ENCODE results near the gene MZF1. TPM values are rescaled to one million over a fixed set of nuclear protein-coding genes. Genes with fewer than 3 reads are reported as not detected.

Gene MZF1
- total and polyA plus RNA-seq, 9 of the 15 experiments (the other 6 are each of a cell fraction or from before 2014, with no cell fraction given) = 0.31 to 29.3 (median 11.5) TPM

DNA sequence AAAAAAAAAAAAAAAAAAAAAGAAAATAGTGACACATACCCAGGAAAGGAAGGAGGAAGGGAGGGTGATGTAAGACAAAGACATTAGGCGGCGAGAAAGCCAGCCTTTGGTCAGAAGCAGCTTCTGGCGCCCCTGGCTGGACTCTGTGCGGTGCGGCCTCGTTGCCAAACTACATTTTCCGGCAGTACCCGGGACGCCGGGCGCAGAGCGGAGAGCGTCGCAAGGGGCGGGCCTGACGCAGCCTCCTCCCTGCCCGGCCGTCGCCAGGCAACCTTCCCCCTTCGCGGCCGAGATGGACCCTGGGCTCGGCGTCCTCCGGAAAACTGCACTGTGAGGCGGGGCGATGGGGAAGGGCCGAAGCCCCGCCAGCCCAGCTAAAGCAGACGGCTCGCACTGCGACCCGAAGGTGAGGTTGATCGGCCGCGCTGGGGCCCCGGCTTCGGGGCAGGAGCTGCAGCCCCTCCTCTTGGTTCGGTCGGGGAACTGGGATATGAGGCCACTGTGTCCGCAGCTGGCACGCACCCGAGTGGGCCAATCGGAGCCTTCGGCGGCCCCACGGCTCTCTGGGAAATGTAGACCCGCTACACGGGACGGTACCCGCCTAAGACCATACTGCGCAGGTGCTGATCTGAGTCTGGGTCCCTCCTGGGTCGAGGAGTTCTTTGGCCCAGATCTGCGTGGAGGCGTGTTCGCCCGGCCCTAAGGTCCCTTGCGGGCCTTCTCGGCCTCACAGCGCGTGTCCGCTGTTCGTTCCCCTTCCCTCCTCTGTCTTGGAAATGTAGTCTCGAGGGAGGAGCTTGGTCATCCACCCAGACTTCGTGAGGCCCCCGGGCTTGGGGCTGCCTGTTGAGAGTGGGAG is 2.3 kb upstream of the MZF1 start (continued):
- TF ChIP-seq, protein P1, sequence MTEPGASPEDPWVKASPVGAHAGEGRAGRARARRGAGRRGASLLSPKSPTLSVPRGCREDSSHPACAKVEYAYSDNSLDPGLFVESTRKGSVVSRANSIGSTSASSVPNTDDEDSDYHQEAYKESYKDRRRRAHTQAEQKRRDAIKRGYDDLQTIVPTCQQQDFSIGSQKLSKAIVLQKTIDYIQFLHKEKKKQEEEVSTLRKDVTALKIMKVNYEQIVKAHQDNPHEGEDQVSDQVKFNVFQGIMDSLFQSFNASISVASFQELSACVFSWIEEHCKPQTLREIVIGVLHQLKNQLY (CRISPR knock-in tag; conservative IDR thresholded peaks at IDR 0.05) = 0 out of 4 replicates have a peak, but pooled peaks of 1 of the 2 experiments have one; percentile 56
- TF ChIP-seq, protein P2, sequence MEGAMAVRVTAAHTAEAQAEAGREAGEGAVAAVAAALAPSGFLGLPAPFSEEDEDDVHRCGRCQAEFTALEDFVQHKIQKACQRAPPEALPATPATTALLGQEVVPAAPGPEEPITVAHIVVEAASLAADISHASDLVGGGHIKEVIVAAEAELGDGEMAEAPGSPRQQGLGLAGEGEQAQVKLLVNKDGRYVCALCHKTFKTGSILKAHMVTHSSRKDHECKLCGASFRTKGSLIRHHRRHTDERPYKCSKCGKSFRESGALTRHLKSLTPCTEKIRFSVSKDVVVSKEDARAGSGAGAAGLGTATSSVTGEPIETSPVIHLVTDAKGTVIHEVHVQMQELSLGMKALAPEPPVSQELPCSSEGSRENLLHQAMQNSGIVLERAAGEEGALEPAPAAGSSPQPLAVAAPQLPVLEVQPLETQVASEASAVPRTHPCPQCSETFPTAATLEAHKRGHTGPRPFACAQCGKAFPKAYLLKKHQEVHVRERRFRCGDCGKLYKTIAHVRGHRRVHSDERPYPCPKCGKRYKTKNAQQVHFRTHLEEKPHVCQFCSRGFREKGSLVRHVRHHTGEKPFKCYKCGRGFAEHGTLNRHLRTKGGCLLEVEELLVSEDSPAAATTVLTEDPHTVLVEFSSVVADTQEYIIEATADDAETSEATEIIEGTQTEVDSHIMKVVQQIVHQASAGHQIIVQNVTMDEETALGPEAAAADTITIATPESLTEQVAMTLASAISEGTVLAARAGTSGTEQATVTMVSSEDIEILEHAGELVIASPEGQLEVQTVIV (CRISPR knock-in tag; IDR thresholded peaks at IDR 0.05; ENCODE audit: borderline replicate concordance) = 0 out of 2 replicates have a peak, but pooled peaks have one; percentile 48
- TF ChIP-seq FIP1L1 (IDR thresholded peaks at IDR 0.05; ENCODE audit: low read depth, low read length, poor library complexity, severe bottlenecking) (peak; percentile 63), ZNF668 (CRISPR knock-in tag; IDR thresholded peaks at IDR 0.05) (no peak), ZNF3 (CRISPR knock-in tag; IDR thresholded peaks at IDR 0.05) (no peak), GTF2A2 (tag; IDR thresholded peaks at IDR 0.05) (no peak), ZNF253 (CRISPR knock-in tag; conservative IDR thresholded peaks at IDR 0.05) (no peak), ATF1 (CRISPR knock-in tag; IDR thresholded peaks at IDR 0.05) (peak; percentile 78), ATF1 (tag; IDR thresholded peaks at IDR 0.05) (peak; percentile 98), CC2D1A (IDR thresholded peaks at IDR 0.05) (peak; percentile 23; the same call in 1 of the 2 replicates), PHTF2 (CRISPR knock-in tag; IDR thresholded peaks at IDR 0.05) (no peak), ZNF764 (CRISPR knock-in tag; IDR thresholded peaks at IDR 0.05; ENCODE audit: low read depth) (no peak), U2AF1 (optimal IDR thresholded peaks at IDR 0.05; ENCODE audit: low read depth, low read length) (no peak), MYNN (IDR thresholded peaks at IDR 0.05) (peak; percentile 2; the same call in 1 of the 2 replicates), MYNN (CRISPR knock-in tag; IDR thresholded peaks at IDR 0.05) (no peak), ZNF57 (CRISPR knock-in tag; IDR thresholded peaks at IDR 0.05) (no peak), ZNF140 (CRISPR knock-in tag; IDR thresholded peaks at IDR 0.05) (no peak), RHOXF2B (CRISPR knock-in tag; conservative IDR thresholded peaks at IDR 0.05) (no peak)
- TF ChIP-seq, protein P3, sequence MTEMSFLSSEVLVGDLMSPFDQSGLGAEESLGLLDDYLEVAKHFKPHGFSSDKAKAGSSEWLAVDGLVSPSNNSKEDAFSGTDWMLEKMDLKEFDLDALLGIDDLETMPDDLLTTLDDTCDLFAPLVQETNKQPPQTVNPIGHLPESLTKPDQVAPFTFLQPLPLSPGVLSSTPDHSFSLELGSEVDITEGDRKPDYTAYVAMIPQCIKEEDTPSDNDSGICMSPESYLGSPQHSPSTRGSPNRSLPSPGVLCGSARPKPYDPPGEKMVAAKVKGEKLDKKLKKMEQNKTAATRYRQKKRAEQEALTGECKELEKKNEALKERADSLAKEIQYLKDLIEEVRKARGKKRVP (CRISPR knock-in tag; IDR thresholded peaks at IDR 0.05) = peak; percentile 37; the same call in 1 of the 2 replicates
- TF ChIP-seq, protein P4, sequence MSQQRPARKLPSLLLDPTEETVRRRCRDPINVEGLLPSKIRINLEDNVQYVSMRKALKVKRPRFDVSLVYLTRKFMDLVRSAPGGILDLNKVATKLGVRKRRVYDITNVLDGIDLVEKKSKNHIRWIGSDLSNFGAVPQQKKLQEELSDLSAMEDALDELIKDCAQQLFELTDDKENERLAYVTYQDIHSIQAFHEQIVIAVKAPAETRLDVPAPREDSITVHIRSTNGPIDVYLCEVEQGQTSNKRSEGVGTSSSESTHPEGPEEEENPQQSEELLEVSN (IDR thresholded peaks at IDR 0.05; ENCODE audit: borderline replicate concordance in 1 of 2, extremely low read depth in 1 of 2, insufficient read depth in 1 of 2, insufficient read length in 1 of 2, low read depth in 1 of 2, low read length in 1 of 2, poor library complexity in 1 of 2, severe bottlenecking in 1 of 2) = peak; percentile 73 to 78
- TF ChIP-seq, protein P5, sequence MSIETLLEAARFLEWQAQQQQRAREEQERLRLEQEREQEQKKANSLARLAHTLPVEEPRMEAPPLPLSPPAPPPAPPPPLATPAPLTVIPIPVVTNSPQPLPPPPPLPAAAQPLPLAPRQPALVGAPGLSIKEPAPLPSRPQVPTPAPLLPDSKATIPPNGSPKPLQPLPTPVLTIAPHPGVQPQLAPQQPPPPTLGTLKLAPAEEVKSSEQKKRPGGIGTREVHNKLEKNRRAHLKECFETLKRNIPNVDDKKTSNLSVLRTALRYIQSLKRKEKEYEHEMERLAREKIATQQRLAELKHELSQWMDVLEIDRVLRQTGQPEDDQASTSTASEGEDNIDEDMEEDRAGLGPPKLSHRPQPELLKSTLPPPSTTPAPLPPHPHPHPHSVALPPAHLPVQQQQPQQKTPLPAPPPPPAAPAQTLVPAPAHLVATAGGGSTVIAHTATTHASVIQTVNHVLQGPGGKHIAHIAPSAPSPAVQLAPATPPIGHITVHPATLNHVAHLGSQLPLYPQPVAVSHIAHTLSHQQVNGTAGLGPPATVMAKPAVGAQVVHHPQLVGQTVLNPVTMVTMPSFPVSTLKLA (conservative IDR thresholded peaks at IDR 0.05) = peak; percentile 73 to 77

Data from K562 (cell line).